SU-DHL-6 (cell line): ENCODE results near the gene MYOF.

Source experiments
- EZH2phosphoT487 ChIP-seq: fragments of 200-600 bp; sonication (generic), shearing (Covaris generic); conservative IDR thresholded peaks from 2 replicates; pipeline ENCODE4 v1.6.1; 2018; ENCODE audit warnings: mild to moderate bottlenecking, antibody characterized with exemption, low read length, moderate library complexity, mixed read lengths
- TF ChIP-seq, protein P1 (sequence below): fragments of 200-600 bp; sonication (generic); IDR thresholded peaks from one replicate; pipeline ENCODE4 v1.5.1; 2017; ENCODE audit warnings: antibody characterized with exemption, mild to moderate bottlenecking, low read length, moderate library complexity; ENCODE audit not compliant: insufficient read depth, poor library complexity, severe bottlenecking

GRCh38 chr10:93315246-93315645 is 166.9 kb downstream of the MYOF start:
- TF ChIP-seq, protein P1, sequence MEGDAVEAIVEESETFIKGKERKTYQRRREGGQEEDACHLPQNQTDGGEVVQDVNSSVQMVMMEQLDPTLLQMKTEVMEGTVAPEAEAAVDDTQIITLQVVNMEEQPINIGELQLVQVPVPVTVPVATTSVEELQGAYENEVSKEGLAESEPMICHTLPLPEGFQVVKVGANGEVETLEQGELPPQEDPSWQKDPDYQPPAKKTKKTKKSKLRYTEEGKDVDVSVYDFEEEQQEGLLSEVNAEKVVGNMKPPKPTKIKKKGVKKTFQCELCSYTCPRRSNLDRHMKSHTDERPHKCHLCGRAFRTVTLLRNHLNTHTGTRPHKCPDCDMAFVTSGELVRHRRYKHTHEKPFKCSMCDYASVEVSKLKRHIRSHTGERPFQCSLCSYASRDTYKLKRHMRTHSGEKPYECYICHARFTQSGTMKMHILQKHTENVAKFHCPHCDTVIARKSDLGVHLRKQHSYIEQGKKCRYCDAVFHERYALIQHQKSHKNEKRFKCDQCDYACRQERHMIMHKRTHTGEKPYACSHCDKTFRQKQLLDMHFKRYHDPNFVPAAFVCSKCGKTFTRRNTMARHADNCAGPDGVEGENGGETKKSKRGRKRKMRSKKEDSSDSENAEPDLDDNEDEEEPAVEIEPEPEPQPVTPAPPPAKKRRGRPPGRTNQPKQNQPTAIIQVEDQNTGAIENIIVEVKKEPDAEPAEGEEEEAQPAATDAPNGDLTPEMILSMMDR, result no peak
- TF ChIP-seq EZH2phosphoT487, result no peak
